DMS153 treated with DMSO at 0.1 percent for 48 hours (cell line): ENCODE data around the gene HIBCH.

Source experiments
- DNase-seq: peaks from one replicate; lab custom pipeline; 2025; ENCODE audit not compliant: unreplicated experiment; lab: John Stamatoyannopoulos, UW

Gene HIBCH

DNA sequence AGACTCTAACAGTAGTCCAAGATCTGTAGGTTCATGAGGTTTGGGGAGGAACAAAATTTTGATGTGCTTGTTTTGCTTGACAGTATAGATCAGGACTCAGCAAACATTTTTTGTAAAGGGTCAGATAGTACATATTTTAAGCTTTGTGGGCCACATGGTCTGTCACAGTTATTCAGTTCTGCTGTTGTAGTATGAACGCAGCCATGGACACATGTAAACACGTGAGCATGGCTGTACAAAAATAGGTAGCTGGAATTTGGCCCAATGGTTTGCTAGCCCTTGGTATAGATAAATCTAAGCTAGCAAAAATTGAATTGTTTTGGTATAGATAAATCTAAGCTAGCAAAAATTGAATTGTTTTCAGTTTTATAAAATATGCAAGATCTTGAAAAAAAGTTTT, 120.5 kb downstream of the HIBCH start:
- no peak for DNase-seq

DNA sequence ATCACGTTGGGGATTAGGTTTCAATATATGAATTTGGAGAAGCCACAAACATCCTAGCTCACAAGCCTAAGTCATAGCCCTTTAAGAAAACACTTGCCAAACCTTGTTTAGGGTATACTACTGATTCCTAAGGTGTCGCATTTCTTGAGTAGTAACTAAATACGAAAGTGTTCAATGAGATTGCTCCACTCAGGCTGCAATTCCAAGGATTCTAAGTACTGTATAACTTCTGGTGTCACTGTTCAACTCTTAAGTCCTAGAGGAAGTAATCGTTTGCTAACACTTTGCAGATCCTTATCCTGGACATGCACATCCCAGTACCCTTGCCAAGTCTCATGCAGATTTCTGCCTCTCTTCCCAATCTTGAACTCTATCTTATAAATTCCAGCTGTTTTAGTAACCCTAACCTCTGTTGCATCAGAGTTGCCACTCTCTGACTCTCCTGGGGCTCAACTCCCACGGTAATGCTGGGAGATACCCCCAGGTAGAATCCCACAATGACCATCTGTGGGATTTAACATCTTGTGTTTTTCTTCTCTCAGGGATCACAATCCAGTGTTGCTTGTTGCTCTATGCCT, 122.4 kb downstream of the HIBCH start:
- DNase-seq: no peak

DNA sequence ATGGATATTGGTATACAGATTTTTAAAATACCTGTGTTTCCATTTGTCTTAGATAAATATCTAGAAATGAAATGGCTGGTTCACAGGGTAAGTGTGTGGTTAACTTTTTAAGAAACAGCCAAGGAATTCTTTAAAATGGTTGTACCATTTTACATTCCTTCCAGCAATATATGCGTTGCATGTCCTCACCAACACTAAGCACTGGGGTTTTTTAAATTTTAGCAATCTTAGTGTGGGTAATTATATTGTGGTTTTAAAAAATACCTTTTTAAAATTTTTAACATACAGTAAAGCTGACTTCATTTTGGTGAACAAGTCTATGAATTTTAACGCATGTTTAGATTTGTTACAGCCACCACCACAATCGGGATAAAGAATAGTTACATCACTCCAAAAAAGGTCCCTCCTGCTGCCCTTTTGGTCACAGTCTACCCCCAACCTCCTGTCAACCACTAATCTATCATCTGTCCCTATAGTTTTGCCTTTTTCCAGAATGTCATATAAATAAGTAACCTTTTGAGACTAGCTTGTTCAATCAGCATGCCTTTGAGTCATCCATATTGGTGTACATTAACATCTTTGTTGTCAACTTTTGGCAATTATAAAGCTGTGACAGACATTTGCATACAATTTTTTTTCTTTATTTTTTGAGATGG, 129.0 kb downstream of the HIBCH start:
- DNase-seq: no peak

DNA sequence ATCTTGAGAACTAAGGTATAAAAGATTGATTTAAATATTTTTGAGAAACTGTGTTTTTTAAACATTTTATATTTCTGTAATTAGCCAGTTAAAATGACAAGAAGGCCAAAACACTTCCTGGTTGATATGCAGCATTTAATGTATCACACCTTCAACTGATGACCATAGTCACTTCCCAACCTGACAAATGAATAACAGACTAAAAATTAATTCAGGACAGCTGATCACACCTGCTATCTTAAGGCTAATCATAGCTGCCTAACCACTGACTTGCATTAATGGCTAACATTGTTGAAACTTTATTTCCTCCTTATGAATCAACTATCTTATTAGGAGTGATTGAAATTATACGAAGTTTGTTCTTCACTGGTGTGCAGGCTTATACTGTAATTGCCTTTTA, 131.3 kb downstream of the HIBCH start:
- no peak for DNase-seq

DNA sequence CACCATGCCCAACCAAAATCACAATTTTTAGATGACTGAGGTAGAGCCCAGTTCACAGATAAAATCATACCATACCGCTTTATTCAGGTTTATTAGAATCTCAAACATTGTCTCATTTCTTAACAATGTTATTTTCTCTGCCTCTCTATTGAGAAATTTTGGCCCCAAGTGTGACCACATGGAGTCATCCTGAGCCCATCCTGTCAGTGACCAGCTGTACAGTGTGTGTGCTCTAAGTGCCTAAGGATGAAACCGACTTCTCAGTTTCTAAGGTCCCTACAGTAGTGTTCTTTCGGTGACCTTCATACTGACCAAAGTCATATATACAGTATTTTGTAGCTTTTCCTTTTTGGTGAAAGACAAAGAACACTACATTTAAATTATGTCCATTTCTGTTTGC, 133.4 kb downstream of the HIBCH start:
- DNase-seq: no peak

DNA sequence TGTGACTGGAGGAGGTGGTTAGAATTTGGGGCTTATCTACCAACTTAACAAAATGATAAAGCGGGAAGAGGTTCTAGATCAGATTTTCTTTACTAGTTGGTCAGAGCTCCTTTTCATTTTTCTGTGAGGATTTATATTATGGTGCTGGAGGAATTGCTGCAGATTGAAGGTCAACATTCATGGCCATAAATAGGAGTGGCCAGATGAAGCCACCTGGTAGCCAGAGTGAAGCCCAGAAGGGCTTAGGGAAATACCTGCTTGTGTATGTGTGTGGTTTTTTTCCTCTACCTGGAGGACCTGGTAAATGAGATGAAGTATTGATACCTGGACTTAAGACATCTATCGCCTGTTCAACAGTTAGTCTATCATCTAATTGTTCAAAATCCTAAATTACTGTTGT, 134.2 kb downstream of the HIBCH start:
- no peak for DNase-seq

DNA sequence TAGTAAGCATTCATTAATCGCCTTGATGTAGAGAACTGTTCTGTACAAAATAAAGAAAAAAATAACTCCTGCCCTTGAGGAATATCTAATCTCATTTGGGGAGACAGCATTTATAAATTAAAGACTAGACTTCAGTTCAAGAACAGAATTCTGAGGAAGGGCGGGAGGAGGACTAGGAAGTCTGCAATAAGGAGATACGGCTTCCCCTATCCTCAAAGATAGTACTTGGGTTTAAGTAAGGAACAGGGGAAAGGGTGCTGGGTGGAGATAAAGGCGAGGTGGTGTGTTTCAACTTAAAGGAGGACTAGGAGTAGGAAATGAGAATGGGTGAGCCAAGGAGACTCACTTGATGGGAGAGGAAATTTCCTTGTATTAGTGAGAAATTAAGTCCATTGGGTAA, 135.2 kb downstream of the HIBCH start:
- no peak for DNase-seq

DNA sequence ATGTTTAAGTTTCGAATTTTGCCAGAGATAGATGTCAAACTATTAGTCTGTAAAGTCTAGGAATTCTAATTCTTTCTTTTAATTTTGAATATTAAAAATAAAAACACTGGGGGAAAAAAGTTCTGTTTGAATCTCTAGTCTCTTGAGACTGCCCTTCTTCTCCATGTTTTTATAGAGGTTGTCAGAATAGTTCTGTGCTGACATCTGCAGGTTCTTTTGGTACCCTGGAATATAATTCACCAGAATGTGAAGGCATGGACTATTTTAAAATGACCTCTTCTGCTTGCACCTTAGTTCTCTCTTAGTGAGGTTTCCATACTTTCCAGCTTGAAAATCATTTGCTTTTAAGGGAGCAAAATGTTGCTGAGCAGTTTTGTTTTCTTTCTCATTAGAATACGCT, 136.1 kb downstream of the HIBCH start:
- no peak for DNase-seq

DNA sequence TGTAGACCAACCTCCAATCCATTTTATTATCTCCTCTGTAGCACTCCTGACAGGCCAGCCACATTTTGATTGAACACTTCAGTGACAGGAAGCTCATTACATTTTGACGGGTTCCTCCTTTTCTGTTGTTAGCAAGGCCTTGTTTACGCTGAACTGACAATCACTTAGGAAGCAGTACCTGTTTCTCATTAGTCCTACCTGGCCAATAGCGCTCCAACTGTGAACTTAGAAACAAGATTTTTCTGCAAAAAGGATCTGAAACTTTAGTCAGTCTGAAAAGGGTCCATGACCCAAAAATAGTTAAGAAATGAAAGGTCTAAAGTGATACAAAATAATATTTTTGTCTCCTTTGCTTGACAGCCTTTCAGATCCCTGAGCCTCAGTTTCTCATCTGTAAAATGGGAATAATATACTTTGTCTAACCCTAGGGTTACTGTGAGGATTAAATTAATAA, 137.5 kb downstream of the HIBCH start:
- no peak for DNase-seq

DNA sequence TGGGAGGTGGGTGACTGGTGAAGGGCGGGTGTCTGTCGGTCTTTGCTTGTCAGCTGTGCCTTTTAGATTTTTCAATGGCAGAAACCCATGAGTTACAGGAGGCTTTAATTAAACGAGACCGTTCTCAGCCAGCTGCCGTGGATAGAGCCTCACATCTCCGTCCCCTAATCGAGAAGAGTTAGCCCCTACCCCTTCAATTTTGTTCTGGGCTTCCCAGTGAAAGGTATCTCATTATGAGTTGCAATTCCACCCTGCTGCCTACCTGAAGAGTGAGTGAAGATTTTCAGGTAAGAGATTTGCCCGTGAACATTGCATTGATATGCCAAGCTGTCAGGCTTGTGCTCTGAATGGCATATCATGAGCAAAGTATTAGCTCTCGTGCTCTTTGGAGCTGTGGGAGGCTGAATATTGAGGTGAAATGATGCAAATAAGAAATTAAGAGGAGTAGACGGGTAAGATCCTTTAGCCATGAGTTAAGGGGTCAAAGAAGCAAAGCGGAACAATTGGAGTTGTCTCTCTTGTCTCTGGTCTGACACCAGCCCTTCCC, 138.4 kb downstream of the HIBCH start:
- no peak for DNase-seq

DNA sequence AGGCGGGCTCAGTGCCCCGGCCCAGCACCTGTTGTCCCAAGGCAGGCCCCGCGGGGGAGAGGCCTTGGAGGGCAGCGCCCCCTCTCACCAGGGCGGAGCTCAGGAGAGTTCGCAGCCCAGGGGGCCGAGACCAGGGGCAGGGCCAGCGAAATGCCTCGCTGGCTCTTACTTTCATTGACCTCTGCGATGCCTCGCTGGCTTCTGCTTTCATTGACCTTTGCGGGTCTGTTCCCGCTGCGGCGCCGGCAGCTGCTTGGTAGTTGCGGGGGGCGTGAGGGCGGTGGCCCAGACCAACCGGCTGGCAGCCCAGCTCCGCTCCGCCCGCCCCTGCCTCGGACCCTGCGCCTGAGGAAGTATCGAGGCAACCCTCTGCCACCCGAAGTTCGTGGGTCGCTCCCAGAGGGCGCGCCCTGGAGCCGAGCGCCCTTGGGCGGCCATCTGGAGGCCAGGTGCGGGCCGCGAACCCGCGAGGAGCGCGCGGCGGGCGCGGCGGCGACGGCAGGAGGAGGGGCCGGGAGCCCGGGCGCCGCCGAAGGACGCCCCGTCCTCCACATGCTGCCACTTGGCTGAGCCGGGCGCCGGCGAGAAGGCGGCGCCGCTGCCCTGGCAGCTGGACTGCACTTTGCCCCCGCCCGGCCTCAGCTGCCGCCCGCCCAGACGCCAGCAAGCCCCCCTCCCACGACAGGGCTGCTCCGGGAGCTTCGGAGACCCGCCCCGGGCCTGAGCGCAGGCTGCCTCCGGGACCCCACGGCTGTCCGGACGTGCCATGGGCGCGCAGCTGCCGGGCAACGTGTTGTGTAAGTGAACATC, 139.1 kb downstream of the HIBCH start:
- peak; percentile 20 for DNase-seq

DNA sequence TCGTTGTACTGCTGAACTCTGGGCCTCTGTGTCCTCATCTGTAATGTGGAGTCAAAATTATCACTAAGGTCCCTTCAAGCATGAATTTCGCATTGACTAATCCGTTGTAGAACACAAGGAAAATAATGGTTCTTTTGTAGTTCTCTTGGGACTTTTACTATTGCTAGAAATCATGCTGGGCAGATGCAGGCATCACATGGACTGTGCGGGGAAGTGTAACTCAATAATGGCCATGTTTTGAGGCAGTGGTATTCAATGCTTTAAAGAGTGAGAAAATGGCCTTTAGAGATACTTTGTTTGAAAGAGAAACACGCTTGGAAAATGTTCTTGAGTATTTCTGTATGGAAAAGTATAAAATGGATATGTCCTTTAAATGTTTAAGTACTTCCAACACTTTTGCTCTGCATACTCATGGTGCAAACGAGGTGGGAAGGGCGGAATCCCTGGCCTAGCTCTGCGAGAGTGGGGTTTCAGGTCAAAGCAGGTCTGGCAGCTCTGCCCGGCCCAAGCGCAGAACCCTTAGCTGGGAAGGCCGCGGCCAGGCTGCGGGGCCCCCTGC, 139.8 kb downstream of the HIBCH start:
- DNase-seq: no peak

DNA sequence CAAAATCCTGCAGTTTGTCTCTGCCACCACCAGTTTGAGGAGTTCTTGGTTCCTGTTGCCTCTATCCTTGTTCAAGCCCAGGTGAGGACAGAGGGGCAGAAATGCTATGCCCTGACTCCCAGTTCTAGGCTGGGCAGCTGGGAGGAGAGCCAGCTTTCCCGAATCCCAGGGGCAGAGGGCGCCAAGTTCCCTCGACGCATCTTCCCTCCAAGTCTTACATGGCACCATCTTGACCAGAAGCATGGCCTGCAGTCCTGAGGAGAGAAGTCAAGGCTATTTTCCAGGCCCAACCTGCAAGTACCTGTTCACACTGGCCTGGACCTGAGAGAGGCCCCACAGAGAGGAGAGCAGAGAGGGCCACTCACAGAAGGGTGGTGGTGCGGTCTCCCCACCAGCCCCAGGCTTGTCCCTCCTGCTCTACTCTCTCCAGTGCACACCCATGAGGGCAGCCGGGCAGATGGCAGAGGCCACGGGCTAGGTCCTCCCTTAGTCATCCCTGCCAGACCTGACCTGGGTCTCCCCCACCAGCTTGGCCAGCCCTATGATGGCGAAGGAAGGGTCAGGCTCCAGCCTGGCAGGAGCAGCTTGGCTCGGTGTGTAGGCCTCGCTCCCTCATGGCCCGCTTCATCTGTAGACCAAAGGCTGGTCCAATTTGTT, 141.4 kb downstream of the HIBCH start:
- no peak for DNase-seq

DNA sequence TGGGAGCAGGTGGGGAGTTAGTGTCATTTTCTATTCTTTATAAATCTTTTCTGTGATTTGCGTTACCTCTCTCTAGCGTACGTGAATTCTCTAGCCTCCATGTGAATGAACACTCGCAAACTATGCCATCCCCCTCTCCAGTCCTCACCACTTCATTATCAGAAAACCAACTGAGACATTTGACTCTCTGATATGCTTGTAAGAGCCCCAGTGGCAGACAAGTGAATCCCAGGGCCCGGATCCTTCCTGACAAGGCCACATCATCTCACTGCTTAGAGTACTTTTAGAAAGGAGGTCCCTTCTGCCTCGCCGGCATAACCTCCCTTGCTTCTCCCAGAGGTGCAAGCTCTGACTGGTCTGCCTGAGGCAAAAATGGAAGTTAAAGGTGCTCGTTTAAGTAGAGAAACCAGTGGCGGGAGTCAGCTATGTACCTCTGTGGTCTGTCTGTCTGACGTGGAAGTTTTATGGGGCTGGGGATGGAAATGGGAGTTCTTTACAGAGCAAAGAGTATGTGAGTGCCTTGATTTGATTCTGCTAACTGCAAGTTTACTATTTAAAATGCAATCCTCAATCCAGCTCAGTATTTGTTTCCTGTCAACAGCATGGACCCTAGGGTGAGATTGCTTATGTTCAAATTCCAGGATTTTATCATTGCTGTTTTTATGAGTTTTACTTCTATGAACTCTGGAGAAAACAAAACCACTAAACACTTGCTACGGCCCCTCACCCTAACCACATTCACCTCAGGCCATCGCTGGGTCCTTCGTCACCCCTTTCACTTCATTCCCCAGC, 142.2 kb downstream of the HIBCH start:
- no peak for DNase-seq

DNA sequence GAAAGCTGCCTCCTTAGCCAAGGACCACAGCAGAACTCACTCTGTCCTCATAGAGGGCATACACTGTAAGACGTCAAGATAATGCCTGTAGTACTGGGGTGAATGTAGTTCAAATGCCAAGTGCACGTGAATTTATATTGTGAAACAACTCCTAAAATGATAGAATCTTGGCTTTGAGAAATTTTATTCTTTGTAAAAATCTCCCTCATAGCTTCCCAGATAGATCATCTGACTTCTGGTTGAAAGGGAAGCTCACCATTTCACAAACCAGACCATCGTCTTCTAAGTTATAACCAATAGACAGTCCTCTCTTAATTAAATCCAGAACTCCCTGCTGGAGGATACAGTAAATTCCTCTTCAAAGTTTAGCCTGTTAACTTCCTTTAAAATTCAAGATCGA, 146.2 kb downstream of the HIBCH start:
- DNase-seq: no peak

DNA sequence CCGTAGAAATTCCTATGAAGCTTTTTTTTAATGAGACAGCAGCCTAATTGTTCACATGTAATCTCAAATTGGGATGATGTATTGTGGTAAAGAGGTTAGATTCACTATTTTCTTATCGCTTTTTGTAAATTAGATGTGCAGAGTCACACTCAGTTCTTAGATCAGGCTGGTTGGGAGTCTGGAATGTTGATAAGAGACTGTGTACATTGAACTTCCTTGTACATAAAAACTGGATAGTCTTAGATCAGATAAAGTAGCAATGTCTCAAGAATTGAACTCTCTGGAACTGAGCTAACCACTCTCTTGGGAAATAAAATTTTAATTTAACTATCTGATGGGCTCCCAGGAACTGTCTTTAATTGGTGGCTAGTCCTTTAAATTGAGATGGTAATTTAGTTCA, 149.0 kb downstream of the HIBCH start:
- DNase-seq: no peak

DNA sequence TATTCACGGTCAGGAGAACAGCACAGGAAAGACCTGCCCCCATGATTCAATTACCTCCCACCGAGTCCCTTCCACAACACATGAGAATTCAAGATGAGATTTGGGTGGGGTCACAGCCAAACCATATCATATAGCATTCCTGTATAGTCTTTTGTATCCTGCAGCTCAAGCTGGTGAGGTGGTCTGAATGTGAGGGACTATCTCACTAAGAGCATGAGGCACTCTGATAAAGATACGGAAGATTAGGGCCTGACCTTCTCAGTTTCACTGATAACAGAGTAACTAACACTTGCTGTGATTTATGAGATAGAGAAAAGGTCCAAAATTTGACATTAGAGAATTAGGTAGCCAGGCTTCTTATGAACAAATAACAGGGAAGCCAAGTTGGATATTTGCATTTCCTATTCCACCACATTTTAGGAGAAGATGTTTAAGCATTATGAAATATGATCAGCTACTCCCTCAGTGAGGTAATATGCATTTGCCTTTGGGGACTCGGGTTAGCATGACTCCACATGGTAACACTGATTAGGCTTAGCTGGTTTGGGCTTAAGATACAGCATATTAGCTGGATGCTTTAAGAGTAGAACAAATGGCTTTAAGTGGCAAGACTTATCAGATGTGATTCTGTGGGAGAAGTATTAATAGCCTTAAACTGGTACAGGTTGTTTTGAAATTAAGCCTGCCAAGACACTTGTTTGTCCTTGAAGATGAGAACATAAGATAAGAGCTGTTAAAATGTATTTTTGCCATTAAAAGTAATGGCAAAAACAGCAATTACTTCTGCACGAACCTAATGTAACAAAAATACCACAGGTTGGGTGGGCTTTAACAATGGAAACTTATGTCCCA, 150.2 kb downstream of the HIBCH start:
- DNase-seq: no peak

DNA sequence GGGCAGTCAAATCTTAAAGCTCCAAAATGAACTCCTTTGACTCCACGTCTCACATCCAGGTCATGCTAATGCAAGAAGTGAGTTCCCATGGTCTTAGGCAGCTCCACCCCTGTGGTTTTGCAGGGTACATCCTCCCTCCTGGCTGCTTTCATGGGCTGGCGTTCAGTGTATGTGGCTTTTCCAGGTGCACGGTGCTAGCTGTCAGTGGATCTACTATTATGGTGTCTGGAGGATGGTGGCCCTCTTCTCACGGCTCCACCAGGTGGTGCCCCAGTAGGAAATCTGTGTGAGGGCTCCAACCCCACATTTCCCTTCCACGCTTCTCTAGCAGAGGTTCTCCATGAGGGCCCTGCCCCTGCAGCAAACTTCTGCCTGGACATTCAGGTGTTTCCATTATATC, 151.9 kb downstream of the HIBCH start:
- DNase-seq: no peak

DNA sequence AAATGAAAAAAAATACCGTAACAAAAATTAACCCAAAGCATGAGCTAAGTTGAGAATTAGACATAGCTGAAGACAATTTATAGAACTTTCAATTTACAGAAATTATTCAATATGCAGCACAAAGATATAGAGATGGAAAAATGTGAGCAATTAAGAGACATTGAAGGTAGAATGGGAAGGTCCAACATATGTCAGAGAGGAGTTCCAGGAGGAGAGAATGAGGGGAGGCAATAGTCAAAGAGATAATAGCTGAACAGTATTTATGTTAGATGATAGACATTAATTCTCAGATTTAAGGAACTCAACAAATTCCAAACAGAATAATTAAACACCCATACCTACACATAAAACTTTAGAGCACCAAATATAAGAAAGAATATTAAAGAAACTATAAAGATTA, 154.1 kb downstream of the HIBCH start:
- DNase-seq: no peak

DNA sequence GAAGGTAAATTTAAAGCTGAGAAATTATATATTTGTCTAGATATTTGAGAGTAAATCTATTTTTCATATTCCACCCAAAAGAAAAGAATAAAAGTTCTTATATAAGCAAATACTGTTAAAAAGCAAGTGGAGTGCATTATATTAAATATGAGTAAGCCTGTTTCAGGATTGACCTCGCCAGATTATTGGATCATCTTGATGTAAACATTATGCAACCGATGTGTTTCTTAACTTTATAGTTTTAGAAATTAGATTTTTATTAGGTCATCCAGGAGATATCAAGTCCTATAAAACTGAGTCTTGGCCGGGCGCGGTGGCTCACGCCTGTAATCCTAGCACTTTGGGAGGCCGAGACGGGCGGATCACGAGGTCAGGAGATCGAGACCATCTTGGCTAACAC, 156.8 kb downstream of the HIBCH start:
- DNase-seq: no peak
